GM12865 (cell line): ENCODE results near the gene FAM219B.

Experiments used
- DNase-seq: peaks from one replicate; pipeline ENCODE4 v3.0.0; 2010; ENCODE audit warnings: low read depth
- H3K4me3 ChIP-seq: 2 replicates; pipeline ENCODE4 v1.5.1; 2011; ENCODE audit warnings: mild to moderate bottlenecking, low read depth, low read length, control low read depth
- CTCF ChIP-seq: IDR thresholded peaks from 2 replicates; pipeline ENCODE4 v1.5.1; 2011; ENCODE audit warnings: low read length, control low read depth, low read depth, inconsistent platforms; ENCODE audit not compliant: insufficient read depth; ENCODE audit errors: missing control alignments

The FAM219B gene

GRCh38 chr15:74850393-74850792 is 56.3 kb downstream of the FAM219B start:
- H3K4me3 ChIP-seq: no peak overlapping the region
- TF ChIP-seq CTCF: no peak
- DNase-seq: no peak
